Nephron (organoid): ENCODE measurements around the gene NLK.

Experiments
- H3K27ac Mint-ChIP-seq, 3 experiments: 2 replicates each; pipeline ENCODE4 v1.8.0; 2020; ENCODE audit warnings: mixed read lengths in 3 of 3, mild to moderate bottlenecking in 2 of 3, moderate library complexity in 1 of 3
- H3K27me3 Mint-ChIP-seq: 2 replicates; pipeline ENCODE4 v1.8.0; 2021; ENCODE audit warnings: low read depth, mild to moderate bottlenecking, moderate library complexity, mixed read lengths
- H3K36me3 Mint-ChIP-seq: 2 replicates; pipeline ENCODE4 v1.8.0; 2020; ENCODE audit warnings: low read depth, mixed read lengths
- H3K4me1 Mint-ChIP-seq: 2 replicates; pipeline ENCODE4 v1.8.0; 2020; ENCODE audit warnings: mixed read lengths
- H3K4me3 Mint-ChIP-seq, 3 experiments: 2 replicates each; pipeline ENCODE4 v1.8.0; 2020; ENCODE audit warnings: mild to moderate bottlenecking in 3 of 3, mixed read lengths in 3 of 3, moderate library complexity in 2 of 3
- H3K9me3 Mint-ChIP-seq: 2 replicates; pipeline ENCODE4 v1.8.0; 2020; ENCODE audit warnings: mixed read lengths
- CTCF ChIP-seq, 3 experiments: fragments of 200-600 bp; sonication (generic); IDR thresholded peaks; one replicate each; pipeline ENCODE4 v1.5.0; 2021; ENCODE audit warnings: antibody characterized with exemption in 3 of 3; ENCODE audit not compliant: unreplicated experiment in 3 of 3

NLK gene

GRCh38 chr17:28225271-28225670 is 182.8 kb downstream of the NLK start:
- Mint-ChIP-seq H3K27ac (no peak overlapping the region), H3K4me1 (peaks cover 11% of the 10 kb centered on the region), H3K9me3 (peaks cover 10% of the 10 kb centered on the region), H3K4me3 (no peak overlapping the region), H3K27me3 (peaks cover 48% of the 10 kb centered on the region), H3K36me3 (peaks cover 9% of the 10 kb centered on the region)
- TF ChIP-seq CTCF (IDR thresholded peaks at IDR 0.05; ENCODE audit: unreplicated experiment in 3 of 3): no peak

DNA sequence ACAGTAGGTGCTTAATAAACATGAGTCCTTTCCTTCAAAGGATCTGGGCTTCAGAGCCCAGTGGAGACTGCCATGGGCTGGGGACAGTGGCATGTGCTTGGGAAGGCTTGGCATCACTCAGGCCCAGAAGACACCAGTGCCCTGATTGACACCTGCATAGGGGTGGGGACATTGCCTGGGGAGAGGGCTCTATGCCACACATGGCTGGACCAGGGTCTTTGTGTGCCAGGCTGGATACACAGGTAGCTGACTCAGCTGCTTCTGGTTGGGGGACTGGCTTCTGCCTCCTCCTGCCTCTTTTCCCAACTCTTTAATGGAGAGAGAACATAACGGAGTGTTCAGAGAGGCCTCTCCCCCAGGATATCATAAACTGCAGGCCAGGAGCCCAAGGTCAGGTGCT is 183.4 kb downstream of the NLK start:
- Mint-ChIP-seq H3K4me1 (peaks cover 11% of the 10 kb centered on the region), H3K27ac (no peak overlapping the region), H3K27me3 (peaks cover 54% of the 10 kb centered on the region), H3K9me3 (peaks cover 10% of the 10 kb centered on the region), H3K36me3 (peaks cover 9% of the 10 kb centered on the region), H3K4me3 (peak overlapping the region in 2 of 3 experiments; percentile 9 to 46)
- no peak for TF ChIP-seq CTCF (IDR thresholded peaks at IDR 0.05; ENCODE audit: unreplicated experiment in 3 of 3)

GRCh38 chr17:28226563-28227315 is 184.3 kb downstream of the NLK start:
- Mint-ChIP-seq H3K27ac (no peak overlapping the region), H3K4me3 (peak overlapping the region in 2 of 3 experiments; percentile 36 to 57), H3K9me3 (peaks cover 10% of the 10 kb centered on the region), H3K27me3 (peaks cover 61% of the 10 kb centered on the region), H3K36me3 (peaks cover 9% of the 10 kb centered on the region), H3K4me1 (peaks cover 11% of the 10 kb centered on the region)
- TF ChIP-seq CTCF (IDR thresholded peaks at IDR 0.05; ENCODE audit: unreplicated experiment in 3 of 3): no peak

- peaks cover 8% of the 10 kb centered on the region for H3K9me3 Mint-ChIP-seq
- H3K4me1 Mint-ChIP-seq: peaks cover 11% of the 10 kb centered on the region
- peaks cover 65% of the 10 kb centered on the region for H3K27me3 Mint-ChIP-seq
- peaks cover 4% of the 10 kb centered on the region for H3K36me3 Mint-ChIP-seq
- TF ChIP-seq CTCF (IDR thresholded peaks at IDR 0.05; ENCODE audit: unreplicated experiment in 3 of 3): no peak
- peak overlapping the region; percentile 84 to 85 (median 85) for H3K4me3 Mint-ChIP-seq
- H3K27ac Mint-ChIP-seq: peak overlapping the region; percentile 64 to 90 (median 89)
Measured at GRCh38 chr17:28227316-28228108, 185.0 kb downstream of the NLK start.

DNA sequence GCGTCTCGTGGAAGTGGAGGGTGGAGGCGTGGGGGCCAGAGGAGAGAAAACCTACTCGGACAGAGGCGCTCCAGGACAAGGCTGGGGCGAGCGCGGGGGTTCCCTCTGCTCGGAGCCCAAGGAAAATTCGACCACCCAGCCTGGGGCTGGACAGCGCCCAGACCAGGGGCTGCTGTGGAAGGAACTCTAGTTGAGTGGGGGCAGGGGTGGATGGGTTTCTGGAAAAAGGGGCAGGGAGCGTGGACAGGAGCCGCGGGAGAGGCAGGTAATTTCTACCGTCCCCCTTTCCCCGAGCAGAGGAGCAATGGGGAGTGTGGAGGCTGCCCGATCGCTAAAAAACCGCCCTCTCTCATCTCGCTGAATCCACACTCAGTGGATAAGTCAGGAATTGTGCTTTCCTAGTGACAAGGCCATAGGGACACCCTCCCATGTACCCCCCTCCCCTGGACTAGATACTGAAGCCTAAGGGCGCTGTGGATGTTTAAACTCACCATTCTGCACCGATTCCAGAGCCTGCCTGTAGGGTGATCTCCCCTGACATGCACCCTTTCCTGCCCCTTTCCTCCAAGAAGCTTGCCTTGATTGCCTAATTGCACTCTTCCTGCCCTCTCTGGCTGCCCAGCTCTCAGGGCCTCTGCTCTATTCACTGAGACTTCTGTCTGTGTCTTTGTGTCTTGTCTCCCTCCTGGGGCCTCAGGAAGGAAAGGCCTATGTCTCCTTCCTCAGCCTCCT is 185.8 kb downstream of the NLK start:
- peak overlapping the region; percentile 84 to 85 (median 85) for H3K4me3 Mint-ChIP-seq
- no peaks in the 10 kb centered on the region for H3K36me3 Mint-ChIP-seq
- H3K4me1 Mint-ChIP-seq: peaks cover 11% of the 10 kb centered on the region
- H3K27ac Mint-ChIP-seq: peak overlapping the region; percentile 64 to 90 (median 89)
- peak in 1 of 3 experiments; percentile 23 for TF ChIP-seq CTCF (IDR thresholded peaks at IDR 0.05; ENCODE audit: unreplicated experiment in 3 of 3)
- peaks cover 69% of the 10 kb centered on the region for H3K27me3 Mint-ChIP-seq
- H3K9me3 Mint-ChIP-seq: peaks cover 8% of the 10 kb centered on the region
